Natural killer cell (primary cell): ENCODE data around the gene AOPEP. TPM values are rescaled to one million over a fixed set of nuclear protein-coding genes. Genes with fewer than 3 reads are reported as not detected.

ENCODE experiments used
- ATAC-seq, 3 donors: fragments of 150-1000 bp in 2 of 3; fragments of 200-7000 bp in 1 of 3; cut with Tn5 transposase; 1 replicate in 1 of 3; 2 replicates in 2 of 3; pipeline ENCODE4 v1.10.0; 2021; ENCODE audit warnings: mild to moderate bottlenecking in 2 of 3, moderate library complexity in 2 of 3
- DNase-seq, 2 donors: peaks; one replicate each; pipeline versions ENCODE4 v3.0.0 to v3.0.0-alpha.2; 2013 to 2021; ENCODE audit warnings: mixed read lengths in 1 of 2
- H3K27ac ChIP-seq: one replicate; pipeline ENCODE4 v1.5.1; 2013; ENCODE audit warnings: mild to moderate bottlenecking, low read length
- H3K27me3 ChIP-seq: one replicate; pipeline ENCODE4 v1.6.1; 2013; ENCODE audit warnings: low read length; ENCODE audit not compliant: control insufficient read depth, insufficient read depth
- H3K36me3 ChIP-seq: one replicate; pipeline ENCODE4 v1.6.1; 2013; ENCODE audit warnings: low read length; ENCODE audit not compliant: control insufficient read depth, insufficient read depth
- H3K4me1 ChIP-seq: one replicate; pipeline ENCODE4 v1.6.1; 2013; ENCODE audit warnings: low read length; ENCODE audit not compliant: control insufficient read depth, insufficient read depth
- H3K4me3 ChIP-seq: one replicate; pipeline ENCODE4 v1.5.1; 2013; ENCODE audit warnings: low read length
- H3K9me3 ChIP-seq: one replicate; pipeline ENCODE4 v1.6.1; 2013; ENCODE audit warnings: low read length; ENCODE audit not compliant: control insufficient read depth, insufficient read depth
- H3K27ac Mint-ChIP-seq, 2 donors: one replicate each; pipeline ENCODE4 v1.8.0; 2022; ENCODE audit warnings: mild to moderate bottlenecking in 2 of 2, mixed read lengths in 2 of 2, moderate library complexity in 1 of 2
- H3K27me3 Mint-ChIP-seq, 2 donors: one replicate each; pipeline ENCODE4 v1.8.0; 2022; ENCODE audit warnings: low read depth in 2 of 2, mixed read lengths in 2 of 2
- H3K36me3 Mint-ChIP-seq: one replicate; pipeline ENCODE4 v1.8.0; 2022; ENCODE audit warnings: mixed read lengths
- H3K4me1 Mint-ChIP-seq, 2 donors: one replicate each; pipeline ENCODE4 v1.8.0; 2022; ENCODE audit warnings: mixed read lengths in 2 of 2
- H3K4me3 Mint-ChIP-seq: one replicate; pipeline ENCODE4 v1.8.0; 2022; ENCODE audit warnings: mild to moderate bottlenecking, moderate library complexity, mixed read lengths
- H3K9me3 Mint-ChIP-seq, 2 donors: one replicate each; pipeline ENCODE4 v1.8.0; 2022; ENCODE audit warnings: mixed read lengths in 2 of 2
- WGBS: methylation state at CpG from one replicate; pipeline ENCODE4 v1.1.7; 2013; ENCODE audit warnings: missing lambda C conversion rate; ENCODE audit not compliant: insufficient coverage; 5-methylcytosine and 5-hydroxymethylcytosine counted together
- intact Hi-C: fragments of 100-400 bp; cut with micrococcal nuclease; formaldehyde crosslinking; loops from one replicate; pipeline ENCODE4 v1.14.2; 2022
- total RNA-seq, 4 donors: library from RNA; stranded (reverse); fragments of 120-200 nt in 1 of 4; gene quantifications; one replicate each; pipeline versions ENCODE4 v1.2.3 to v1.2.4, GENCODE V29; 2013 to 2022
- TF ChIP-seq, protein P1 (sequence below): fragments of 200-600 bp; IDR thresholded peaks from one replicate; pipeline ENCODE4 v1.8.0; 2022; ENCODE audit warnings: antibody characterized with exemption

AOPEP gene
- total RNA-seq, 3 donors from 2014 or later (not counting 1 experiment from before 2014, with no cell fraction given): 20.1 to 22.6 (median 20.6) TPM

GRCh38 chr9:95105519-95106287, 379.2 kb downstream of the AOPEP start:
- no peaks in the 10 kb centered on the region for H3K4me1 ChIP-seq
- Mint-ChIP-seq H3K27me3 (no peaks in the 10 kb centered on the region), H3K36me3 (no peaks in the 10 kb centered on the region), H3K27ac (no peak overlapping the region), H3K9me3 (no peaks in the 10 kb centered on the region), H3K4me3 (no peak overlapping the region), H3K4me1 (no peaks in the 10 kb centered on the region)
- H3K4me3 ChIP-seq: no peak overlapping the region
- WGBS: 96% methylated on average over 13 of the region's 13 CpGs
- ATAC-seq (no peak), DNase-seq (no peak)
- H3K27me3 ChIP-seq: no peaks in the 10 kb centered on the region
- H3K9me3 ChIP-seq: no peaks in the 10 kb centered on the region
- TF ChIP-seq, protein P1, sequence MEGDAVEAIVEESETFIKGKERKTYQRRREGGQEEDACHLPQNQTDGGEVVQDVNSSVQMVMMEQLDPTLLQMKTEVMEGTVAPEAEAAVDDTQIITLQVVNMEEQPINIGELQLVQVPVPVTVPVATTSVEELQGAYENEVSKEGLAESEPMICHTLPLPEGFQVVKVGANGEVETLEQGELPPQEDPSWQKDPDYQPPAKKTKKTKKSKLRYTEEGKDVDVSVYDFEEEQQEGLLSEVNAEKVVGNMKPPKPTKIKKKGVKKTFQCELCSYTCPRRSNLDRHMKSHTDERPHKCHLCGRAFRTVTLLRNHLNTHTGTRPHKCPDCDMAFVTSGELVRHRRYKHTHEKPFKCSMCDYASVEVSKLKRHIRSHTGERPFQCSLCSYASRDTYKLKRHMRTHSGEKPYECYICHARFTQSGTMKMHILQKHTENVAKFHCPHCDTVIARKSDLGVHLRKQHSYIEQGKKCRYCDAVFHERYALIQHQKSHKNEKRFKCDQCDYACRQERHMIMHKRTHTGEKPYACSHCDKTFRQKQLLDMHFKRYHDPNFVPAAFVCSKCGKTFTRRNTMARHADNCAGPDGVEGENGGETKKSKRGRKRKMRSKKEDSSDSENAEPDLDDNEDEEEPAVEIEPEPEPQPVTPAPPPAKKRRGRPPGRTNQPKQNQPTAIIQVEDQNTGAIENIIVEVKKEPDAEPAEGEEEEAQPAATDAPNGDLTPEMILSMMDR: no peak
- peaks cover 2% of the 10 kb centered on the region for H3K36me3 ChIP-seq
- no peak overlapping the region for H3K27ac ChIP-seq
- intact Hi-C loops: no loop called here

GRCh38 chr9:95107001-95107749, 380.7 kb downstream of the AOPEP start:
- H3K27me3 Mint-ChIP-seq: no peaks in the 10 kb centered on the region
- H3K9me3 Mint-ChIP-seq: no peaks in the 10 kb centered on the region
- intact Hi-C loops: no loop called here
- Histone ChIP-seq H3K36me3 (peaks cover 2% of the 10 kb centered on the region), H3K9me3 (no peaks in the 10 kb centered on the region), H3K27ac (no peak overlapping the region), H3K27me3 (no peaks in the 10 kb centered on the region), H3K4me3 (no peak overlapping the region), H3K4me1 (no peaks in the 10 kb centered on the region)
- no peak for ATAC-seq
- H3K36me3 Mint-ChIP-seq: no peaks in the 10 kb centered on the region
- no peak overlapping the region for H3K4me3 Mint-ChIP-seq
- no peak for DNase-seq
- TF ChIP-seq, protein P1: no peak
- no peaks in the 10 kb centered on the region for H3K4me1 Mint-ChIP-seq
- H3K27ac Mint-ChIP-seq: no peak overlapping the region
- 79% methylated on average over 18 of the region's 18 CpGs for WGBS

DNA sequence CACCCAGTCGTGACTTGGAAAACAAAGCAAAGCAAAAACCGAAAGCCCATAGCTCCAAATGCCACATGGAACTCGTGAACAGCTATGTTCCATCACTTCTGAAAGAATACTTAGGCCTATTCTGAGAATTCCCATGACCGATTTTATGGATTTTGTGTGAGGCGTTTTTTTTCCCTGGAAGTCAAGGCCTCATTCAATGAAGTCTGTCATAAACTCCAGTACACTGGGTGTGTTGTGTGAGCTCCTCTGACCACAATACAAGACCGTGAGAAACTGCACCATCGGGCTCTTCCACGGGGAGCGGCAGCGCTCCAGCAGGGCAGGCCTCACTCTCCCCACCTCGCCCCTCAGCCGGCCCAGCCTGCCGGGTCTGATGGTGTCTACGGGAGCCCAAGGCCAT, 381.5 kb downstream of the AOPEP start:
- H3K9me3 Mint-ChIP-seq: no peaks in the 10 kb centered on the region
- H3K36me3 Mint-ChIP-seq: no peaks in the 10 kb centered on the region
- TF ChIP-seq, protein P1: no peak
- 96% methylated on average over 14 of the region's 14 CpGs for WGBS
- no peaks in the 10 kb centered on the region for H3K4me1 ChIP-seq
- peaks cover 2% of the 10 kb centered on the region for H3K36me3 ChIP-seq
- no peak overlapping the region for H3K4me3 Mint-ChIP-seq
- ATAC-seq (no peak), DNase-seq (no peak)
- H3K27ac ChIP-seq: no peak overlapping the region
- H3K4me3 ChIP-seq: no peak overlapping the region
- no peaks in the 10 kb centered on the region for H3K9me3 ChIP-seq
- no peaks in the 10 kb centered on the region for H3K4me1 Mint-ChIP-seq
- no peak overlapping the region for H3K27ac Mint-ChIP-seq
- H3K27me3 Mint-ChIP-seq: no peaks in the 10 kb centered on the region
- intact Hi-C loops: no loop called here
- no peaks in the 10 kb centered on the region for H3K27me3 ChIP-seq
